Activated naive CD8-positive, alpha-beta T cell (primary cell): ENCODE measurements around the gene IWS1.

Source experiments
- H3K27ac Mint-ChIP-seq: one replicate; pipeline ENCODE4 v1.8.0; 2021; ENCODE audit warnings: mixed read lengths
- H3K27me3 Mint-ChIP-seq: one replicate; pipeline ENCODE4 v1.8.0; 2021; ENCODE audit warnings: mixed read lengths
- H3K36me3 Mint-ChIP-seq: one replicate; pipeline ENCODE4 v1.8.0; 2021; ENCODE audit warnings: mixed read lengths
- H3K4me1 Mint-ChIP-seq: one replicate; pipeline ENCODE4 v1.8.0; 2021; ENCODE audit warnings: low read depth, mixed read lengths
- H3K4me3 Mint-ChIP-seq: one replicate; pipeline ENCODE4 v1.8.0; 2021; ENCODE audit warnings: mild to moderate bottlenecking, mixed read lengths
- H3K9me3 Mint-ChIP-seq: one replicate; pipeline ENCODE4 v1.8.0; 2021; ENCODE audit warnings: low read depth, mixed read lengths

IWS1 gene

DNA sequence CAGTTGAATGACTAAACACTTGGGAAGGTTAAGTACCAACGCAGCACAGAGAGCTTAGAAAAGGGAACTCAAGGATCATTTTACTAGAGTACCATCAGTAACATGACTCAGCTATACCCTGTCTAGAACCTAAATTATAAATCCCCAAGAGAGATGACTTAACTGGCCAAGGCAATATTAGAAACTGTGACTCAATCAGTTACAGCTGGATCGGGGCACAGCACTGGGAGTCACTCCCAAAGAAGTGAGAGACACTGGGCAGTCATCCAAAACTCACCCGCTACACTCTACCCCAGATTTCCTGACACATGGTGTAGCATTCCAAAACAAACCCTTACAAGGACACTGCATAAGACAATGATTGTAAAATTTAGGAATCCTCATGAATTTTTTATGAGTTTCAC is 17.7 kb downstream of the IWS1 start:
- Mint-ChIP-seq H3K27me3 (no peaks in the 10 kb centered on the region), H3K36me3 (no peaks in the 10 kb centered on the region), H3K4me1 (peaks cover 66% of the 10 kb centered on the region), H3K27ac (peak overlapping the region; percentile 64), H3K4me3 (peak overlapping the region; percentile 21), H3K9me3 (no peaks in the 10 kb centered on the region)

DNA sequence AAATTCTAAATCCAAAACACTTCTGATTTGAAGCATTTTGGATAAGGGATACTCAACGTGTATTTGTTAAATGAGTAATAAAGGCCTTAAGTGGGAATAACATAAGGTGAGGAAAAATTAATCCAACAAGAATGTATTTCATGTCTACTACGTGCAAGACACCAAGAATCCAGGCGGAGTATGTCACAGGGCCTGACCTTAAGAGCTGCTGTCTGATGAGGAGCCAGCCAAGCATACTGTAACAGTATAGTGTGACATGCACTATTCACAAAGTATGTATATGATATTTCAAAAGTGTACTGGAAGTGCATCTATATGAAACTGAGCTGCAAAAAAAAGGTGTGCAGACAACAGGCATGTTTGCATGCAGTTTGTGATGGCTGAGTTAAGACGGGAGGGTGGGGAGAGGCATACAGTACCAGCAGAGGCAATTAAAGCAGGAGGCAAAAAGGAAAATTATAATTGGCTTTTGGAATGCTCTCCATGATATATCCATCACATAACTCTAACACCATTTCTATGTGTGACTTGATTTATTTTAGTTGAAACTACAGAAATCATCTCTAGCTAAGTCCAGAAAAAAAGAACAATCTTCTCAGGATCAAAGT is 18.2 kb downstream of the IWS1 start:
- peak overlapping the region; percentile 64 for H3K27ac Mint-ChIP-seq
- peaks cover 2% of the 10 kb centered on the region for H3K36me3 Mint-ChIP-seq
- H3K4me1 Mint-ChIP-seq, result peaks cover 61% of the 10 kb centered on the region
- H3K4me3 Mint-ChIP-seq, result no peak overlapping the region
- no peaks in the 10 kb centered on the region for H3K9me3 Mint-ChIP-seq
- no peaks in the 10 kb centered on the region for H3K27me3 Mint-ChIP-seq

DNA sequence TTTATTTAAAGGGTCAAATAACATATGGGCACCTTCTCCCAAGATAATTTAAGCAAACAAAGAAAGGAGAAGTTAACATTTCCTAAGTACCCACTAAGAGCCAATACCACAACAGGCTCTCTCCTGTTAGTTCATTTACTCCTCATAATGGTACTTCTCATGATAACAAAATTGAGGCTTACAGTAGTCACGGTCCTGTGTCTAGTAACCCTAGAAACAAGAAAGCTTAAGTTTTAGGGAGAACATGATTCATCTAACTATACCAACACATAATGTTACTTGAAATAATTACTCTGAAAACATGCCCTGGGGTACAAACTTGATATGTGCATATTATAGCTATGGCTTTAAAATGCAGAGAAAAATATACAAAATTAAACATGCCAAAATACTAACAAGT is 19.8 kb downstream of the IWS1 start:
- H3K27me3 Mint-ChIP-seq, result no peaks in the 10 kb centered on the region
- no peaks in the 10 kb centered on the region for H3K9me3 Mint-ChIP-seq
- H3K36me3 Mint-ChIP-seq, result peaks cover 10% of the 10 kb centered on the region
- H3K4me3 Mint-ChIP-seq, result no peak overlapping the region
- H3K4me1 Mint-ChIP-seq, result peaks cover 47% of the 10 kb centered on the region
- H3K27ac Mint-ChIP-seq, result no peak overlapping the region

DNA sequence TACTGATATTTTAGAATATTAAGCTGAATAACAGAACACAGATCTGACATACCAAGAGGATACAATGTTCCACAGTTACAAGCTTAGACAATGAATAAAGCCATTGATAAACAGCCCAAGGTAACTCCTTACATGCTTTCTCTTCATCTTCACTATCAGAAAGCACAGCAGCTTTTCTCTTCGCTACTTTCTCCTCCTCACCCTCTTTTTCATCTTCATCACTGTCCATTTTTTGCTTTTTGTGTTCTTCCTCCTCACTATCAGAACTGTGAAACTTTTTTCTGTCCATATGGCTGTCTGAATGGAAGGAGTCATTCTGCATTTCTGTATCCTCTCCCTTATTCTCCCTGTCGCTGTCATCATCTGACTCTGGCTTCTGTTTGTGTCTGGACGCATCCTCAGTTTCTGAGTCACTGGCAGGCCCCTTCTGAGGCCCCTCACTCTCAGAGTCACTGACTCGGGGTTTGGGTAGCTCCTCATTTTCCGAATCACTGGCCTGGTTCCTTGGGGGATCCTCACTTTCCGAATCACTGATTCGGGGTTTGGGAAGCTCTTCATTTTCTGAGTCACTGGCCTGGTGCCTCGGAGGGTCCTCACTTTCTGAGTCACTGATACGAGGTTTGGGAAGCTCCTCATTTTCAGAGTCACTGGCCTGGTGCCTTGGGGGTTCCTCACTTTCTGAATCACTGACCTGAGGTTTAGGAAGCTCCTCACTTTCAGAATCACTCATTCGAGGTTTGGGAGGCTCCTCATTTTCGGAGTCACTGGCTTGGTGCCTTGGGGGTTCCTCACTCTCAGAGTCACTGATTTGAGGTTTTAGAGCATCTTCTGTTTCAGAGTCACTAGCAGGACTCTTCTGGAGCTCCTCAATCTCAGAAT is 21.5 kb downstream of the IWS1 start:
- Mint-ChIP-seq H3K27ac (no peak overlapping the region), H3K4me1 (peaks cover 32% of the 10 kb centered on the region), H3K27me3 (no peaks in the 10 kb centered on the region), H3K4me3 (no peak overlapping the region), H3K9me3 (no peaks in the 10 kb centered on the region), H3K36me3 (peaks cover 18% of the 10 kb centered on the region)

DNA sequence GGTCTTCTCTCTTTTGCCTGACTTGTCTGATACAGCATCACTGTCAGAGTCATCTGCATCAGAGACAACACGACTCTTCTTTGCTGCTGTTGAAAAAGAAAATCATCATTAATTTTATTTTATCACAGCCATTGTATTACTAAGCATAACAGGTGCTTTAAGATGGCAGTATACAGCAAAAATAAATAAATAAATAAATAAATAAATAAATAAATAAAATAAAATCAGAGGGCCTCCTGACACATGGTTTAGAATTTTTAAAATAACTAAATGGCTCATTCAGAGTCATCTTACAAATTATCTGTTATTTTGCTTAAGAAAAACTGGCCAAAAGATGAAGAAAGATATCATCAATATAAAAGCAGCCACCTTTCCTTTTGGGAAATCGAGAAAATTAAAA is 22.8 kb downstream of the IWS1 start:
- Mint-ChIP-seq H3K4me1 (peaks cover 25% of the 10 kb centered on the region), H3K36me3 (peaks cover 22% of the 10 kb centered on the region), H3K27me3 (no peaks in the 10 kb centered on the region), H3K27ac (no peak overlapping the region), H3K4me3 (no peak overlapping the region), H3K9me3 (no peaks in the 10 kb centered on the region)

DNA sequence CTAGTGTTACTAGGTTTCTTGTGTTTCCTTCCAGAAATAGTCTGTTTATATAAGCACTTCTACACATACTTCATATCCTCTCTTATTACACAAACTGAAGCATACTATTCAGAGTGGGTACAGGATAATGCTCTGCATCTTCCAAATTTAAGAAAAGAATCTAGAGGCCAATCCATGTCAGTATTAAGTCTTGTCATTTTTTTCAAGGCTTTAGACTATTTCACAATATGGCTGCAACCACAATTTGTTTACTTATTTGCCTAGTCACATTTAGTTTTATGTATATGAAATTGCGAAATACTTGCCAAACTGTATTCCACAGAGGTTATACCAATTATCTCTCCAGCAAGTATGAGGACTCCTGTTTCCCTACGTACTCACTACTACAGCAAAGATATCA is 27.9 kb downstream of the IWS1 start:
- H3K27ac Mint-ChIP-seq, result peak overlapping the region; percentile 64
- no peaks in the 10 kb centered on the region for H3K27me3 Mint-ChIP-seq
- H3K36me3 Mint-ChIP-seq, result peaks cover 23% of the 10 kb centered on the region
- H3K4me3 Mint-ChIP-seq, result no peak overlapping the region
- peaks cover 14% of the 10 kb centered on the region for H3K4me1 Mint-ChIP-seq
- no peaks in the 10 kb centered on the region for H3K9me3 Mint-ChIP-seq

DNA sequence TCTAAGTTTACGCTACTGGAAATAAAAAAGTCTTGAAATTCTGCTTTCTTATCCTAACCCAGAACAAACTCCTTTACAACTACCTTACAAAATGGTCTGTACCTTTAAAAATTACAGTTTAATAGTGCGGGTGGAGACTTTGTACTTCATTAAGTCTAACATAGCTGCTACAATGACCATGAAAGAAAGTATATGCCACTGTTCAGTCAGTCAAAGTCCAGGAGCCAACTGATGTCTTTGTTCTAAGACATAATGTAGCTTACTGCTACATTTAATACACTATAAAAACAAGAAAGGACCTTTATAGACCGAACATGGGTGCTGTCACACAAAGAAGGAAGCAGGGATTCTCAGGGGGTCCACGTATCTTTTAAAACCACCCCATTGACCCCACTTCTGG is 36.0 kb downstream of the IWS1 start:
- H3K27me3 Mint-ChIP-seq, result no peaks in the 10 kb centered on the region
- peaks cover 13% of the 10 kb centered on the region for H3K36me3 Mint-ChIP-seq
- H3K9me3 Mint-ChIP-seq, result no peaks in the 10 kb centered on the region
- H3K4me1 Mint-ChIP-seq, result peaks cover 29% of the 10 kb centered on the region
- no peak overlapping the region for H3K4me3 Mint-ChIP-seq
- H3K27ac Mint-ChIP-seq, result no peak overlapping the region

DNA sequence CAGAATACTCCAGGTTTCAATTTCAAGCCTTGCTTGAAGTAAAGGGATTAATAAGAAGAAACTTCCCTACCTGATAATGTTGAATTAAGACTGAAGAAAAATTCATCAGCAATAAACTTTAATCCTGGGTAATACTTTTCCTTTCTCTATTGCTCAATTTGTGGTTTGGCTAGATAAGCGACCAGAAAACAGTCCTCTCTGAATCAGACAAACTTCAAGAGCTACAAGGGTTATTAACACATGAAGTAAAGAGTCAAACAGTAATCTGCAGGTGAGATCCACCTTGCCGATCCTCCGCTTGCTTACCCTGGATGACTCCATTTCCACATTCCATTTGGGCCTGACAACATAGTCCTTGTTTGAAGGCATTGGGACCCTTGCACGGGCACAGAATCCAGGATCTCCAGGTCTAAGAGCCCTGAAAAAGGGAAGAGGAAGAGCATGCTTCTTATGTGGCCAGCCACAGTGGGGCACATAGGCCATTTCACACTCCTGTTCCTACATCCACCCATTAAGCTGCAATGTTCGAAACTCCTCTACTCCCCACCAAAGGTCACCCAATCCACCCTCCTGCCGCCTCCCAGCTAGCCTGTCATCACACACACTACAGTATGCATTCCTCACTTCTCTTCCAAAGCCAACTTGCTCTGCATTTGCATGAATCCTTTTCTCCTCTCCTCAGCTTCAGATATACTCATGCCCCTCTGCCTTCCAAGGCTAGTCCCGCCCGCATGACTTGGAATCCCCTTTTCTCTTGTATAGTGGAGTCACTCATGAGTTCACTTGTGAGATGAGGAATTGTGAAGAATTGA is 39.8 kb downstream of the IWS1 start:
- peaks cover 37% of the 10 kb centered on the region for H3K4me1 Mint-ChIP-seq
- no peaks in the 10 kb centered on the region for H3K9me3 Mint-ChIP-seq
- peak overlapping the region; percentile 30 for H3K4me3 Mint-ChIP-seq
- H3K27ac Mint-ChIP-seq, result peak overlapping the region; percentile 65
- peaks cover 11% of the 10 kb centered on the region for H3K36me3 Mint-ChIP-seq
- no peaks in the 10 kb centered on the region for H3K27me3 Mint-ChIP-seq

DNA sequence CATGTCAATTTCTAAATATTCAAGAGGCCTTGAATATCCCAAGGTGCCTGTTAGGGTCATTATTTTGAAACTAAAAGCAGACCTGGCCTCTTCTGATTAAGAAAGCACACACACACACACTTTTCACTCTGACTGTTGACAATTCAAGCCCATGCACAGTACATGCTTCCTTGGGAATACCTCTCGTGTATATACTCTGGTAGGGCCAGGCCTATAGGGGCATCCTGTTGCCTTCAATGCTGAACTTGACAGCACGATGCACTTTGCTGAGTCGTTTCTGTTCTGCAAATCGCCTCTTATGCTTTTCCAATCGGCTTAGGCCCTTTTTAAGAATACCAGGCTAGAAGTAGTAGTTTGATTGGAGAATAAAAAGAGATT is 40.6 kb downstream of the IWS1 start:
- Mint-ChIP-seq H3K36me3 (peaks cover 7% of the 10 kb centered on the region), H3K4me3 (peak overlapping the region; percentile 25), H3K4me1 (peaks cover 37% of the 10 kb centered on the region), H3K27me3 (no peaks in the 10 kb centered on the region), H3K9me3 (no peaks in the 10 kb centered on the region), H3K27ac (peak overlapping the region; percentile 65)

DNA sequence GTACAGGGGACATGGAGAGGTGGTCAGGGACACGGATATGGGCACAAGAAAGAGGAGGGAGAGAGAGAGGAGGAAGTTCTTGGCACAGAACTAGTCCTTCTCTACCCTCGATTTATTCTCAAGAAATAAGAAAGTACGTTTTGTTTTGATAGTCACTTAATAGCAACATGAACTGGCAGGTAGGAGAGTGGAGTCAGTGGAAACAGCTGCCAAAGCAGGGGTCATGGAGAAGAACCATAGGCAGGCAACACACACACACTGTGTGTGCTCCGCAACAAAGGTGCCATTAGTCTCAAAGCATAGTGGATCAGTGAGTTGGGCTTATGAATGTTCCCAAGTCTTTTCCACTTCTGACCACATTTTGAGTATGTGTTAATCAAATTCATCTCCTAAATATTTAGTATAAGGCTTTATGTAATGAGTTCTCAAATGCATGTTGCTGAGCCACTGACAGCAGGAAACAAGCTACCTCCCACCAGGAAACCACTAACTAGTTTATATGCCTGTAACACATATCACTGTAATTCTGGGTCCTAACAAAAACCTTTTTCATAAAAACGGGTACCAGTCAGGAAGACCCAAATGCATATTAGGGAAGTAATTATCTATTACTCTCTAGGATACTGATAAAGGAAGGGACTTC is 41.1 kb downstream of the IWS1 start:
- no peak overlapping the region for H3K4me3 Mint-ChIP-seq
- H3K36me3 Mint-ChIP-seq, result peaks cover 7% of the 10 kb centered on the region
- H3K27me3 Mint-ChIP-seq, result no peaks in the 10 kb centered on the region
- H3K27ac Mint-ChIP-seq, result peak overlapping the region; percentile 65
- peaks cover 37% of the 10 kb centered on the region for H3K4me1 Mint-ChIP-seq
- no peaks in the 10 kb centered on the region for H3K9me3 Mint-ChIP-seq

DNA sequence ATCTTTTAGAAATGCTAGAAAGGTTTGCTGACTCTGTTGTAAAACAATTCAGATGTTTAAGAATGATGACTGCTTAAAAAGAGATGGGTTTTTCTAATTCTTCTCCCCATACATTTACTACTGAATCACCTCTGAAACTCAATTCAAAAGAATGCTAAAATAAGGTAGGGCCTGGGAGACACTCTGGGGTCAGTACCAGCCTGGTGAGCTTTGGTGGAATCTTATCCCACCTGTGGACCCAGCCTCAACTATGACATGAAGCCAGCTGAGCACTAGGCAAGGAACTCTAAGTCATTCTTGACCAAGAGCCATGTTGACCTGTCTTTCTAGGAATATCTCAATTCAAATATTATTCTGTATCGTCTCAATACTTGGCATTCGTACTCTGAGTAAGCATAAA is 44.3 kb downstream of the IWS1 start:
- H3K9me3 Mint-ChIP-seq, result no peaks in the 10 kb centered on the region
- peak overlapping the region; percentile 48 for H3K27ac Mint-ChIP-seq
- H3K36me3 Mint-ChIP-seq, result peaks cover 4% of the 10 kb centered on the region
- H3K4me1 Mint-ChIP-seq, result peaks cover 26% of the 10 kb centered on the region
- H3K27me3 Mint-ChIP-seq, result no peaks in the 10 kb centered on the region
- H3K4me3 Mint-ChIP-seq, result no peak overlapping the region

DNA sequence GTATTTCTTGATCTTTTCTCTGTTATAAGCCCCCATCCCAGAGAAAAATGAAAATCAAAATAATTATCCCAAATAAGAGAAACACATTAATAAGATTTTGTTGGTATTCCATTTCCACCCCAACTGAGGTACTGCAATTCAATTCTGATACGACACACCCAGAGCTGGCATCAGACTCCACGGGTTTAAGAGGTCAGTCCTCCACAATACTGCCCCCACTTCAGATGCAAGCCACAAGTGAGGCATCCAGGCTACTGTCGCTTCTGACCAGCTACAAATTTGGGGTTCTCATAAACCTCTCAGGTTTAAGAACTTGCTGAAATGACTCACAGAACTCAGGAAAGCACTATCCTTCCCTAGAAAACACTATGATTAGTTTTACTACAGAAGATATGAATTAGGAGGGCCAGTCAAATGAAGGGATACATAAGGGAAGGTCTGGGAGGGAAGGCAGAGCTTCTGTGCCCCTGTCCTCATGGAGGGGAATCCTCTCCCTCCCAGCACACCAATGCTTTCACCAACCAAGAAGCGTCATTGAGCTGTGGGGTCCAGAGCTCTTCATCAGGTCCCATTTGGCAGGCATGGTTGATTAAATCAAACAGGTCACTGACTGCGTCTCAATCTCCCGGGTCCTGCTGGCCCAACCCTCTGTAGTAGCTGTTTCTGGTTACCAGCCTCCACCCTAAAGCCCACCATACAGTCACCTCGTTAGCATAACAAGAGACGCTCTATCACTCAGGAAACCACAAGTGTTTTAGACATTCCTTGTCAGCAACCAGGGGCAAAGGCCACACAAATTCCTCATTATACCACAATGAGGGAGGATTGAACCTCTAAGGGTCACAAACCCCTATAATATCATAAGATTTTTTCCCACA is 46.2 kb downstream of the IWS1 start:
- Mint-ChIP-seq H3K27ac (no peak overlapping the region), H3K27me3 (no peaks in the 10 kb centered on the region)

DNA sequence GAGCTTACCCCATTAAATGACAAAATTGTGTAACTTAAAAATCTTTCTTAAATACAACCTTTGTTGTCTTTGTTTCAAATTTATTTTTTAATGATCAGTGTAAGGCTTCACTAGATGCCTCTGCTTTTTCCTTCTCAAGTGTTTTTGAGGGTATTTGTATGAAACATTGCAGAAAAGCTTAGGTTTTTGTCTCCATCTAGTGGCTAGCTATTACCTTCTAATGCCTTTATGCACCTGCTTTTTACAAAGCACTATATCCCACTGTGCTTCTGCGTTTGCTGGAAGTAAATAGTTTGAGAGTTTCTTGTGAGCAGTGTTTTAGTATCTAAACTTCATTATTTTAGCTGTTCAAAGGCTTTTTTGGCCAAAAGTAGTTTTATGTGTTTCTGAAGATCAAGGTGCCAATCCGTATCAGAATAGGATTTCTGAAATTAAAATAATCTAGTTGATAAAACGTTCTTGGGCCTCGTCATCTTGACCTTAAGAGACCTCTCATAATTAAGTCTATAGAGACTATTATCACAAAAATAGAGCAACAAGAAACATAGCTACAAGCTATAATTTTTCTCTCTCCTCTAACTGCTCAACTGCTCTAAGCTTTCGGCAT is 47.0 kb downstream of the IWS1 start:
- no peak overlapping the region for H3K4me3 Mint-ChIP-seq

More for the DNA sequence above, 46.2 kb downstream of the IWS1 start:
- no peak overlapping the region for H3K4me3 Mint-ChIP-seq
- H3K4me1 Mint-ChIP-seq, result peaks cover 7% of the 10 kb centered on the region
- H3K36me3 Mint-ChIP-seq, result peaks cover 5% of the 10 kb centered on the region
- peaks cover 4% of the 10 kb centered on the region for H3K9me3 Mint-ChIP-seq

DNA sequence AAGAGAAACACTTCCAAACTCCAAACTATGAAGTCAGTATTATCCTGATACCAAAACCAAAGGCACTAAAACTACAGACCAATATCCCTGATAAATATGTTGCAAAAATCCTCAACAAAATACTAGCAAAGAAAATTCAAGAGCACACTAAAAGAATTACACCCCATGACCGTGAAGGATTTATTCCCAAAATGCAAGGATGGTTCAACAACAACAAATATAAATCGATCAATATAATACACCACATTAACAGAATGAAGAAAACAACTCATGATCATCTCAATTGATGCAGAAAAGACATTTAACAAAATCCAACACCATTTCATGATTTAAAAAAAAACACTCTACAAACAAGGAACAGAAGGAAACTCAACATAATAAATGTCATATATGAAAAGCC is 50.5 kb downstream of the IWS1 start:
- no peak overlapping the region for H3K27ac Mint-ChIP-seq
- H3K27me3 Mint-ChIP-seq, result no peaks in the 10 kb centered on the region
- no peaks in the 10 kb centered on the region for H3K4me1 Mint-ChIP-seq
- H3K36me3 Mint-ChIP-seq, result peaks cover 5% of the 10 kb centered on the region
- no peak overlapping the region for H3K4me3 Mint-ChIP-seq
- peaks cover 4% of the 10 kb centered on the region for H3K9me3 Mint-ChIP-seq

More for the DNA sequence above, 47.0 kb downstream of the IWS1 start:
- no peak overlapping the region for H3K27ac Mint-ChIP-seq
- H3K9me3 Mint-ChIP-seq, result peaks cover 4% of the 10 kb centered on the region
- H3K36me3 Mint-ChIP-seq, result peaks cover 5% of the 10 kb centered on the region
- H3K27me3 Mint-ChIP-seq, result no peaks in the 10 kb centered on the region
- peaks cover under 1% of the 10 kb centered on the region for H3K4me1 Mint-ChIP-seq
